K562 (cell line): Measurements from ENCODE around the gene VTI1B. TPM values are rescaled to one million over a fixed set of nuclear protein-coding genes. Genes with fewer than 3 reads are reported as not detected.
A peak's percentile ranks its signal among the peaks of the same experiment; 100 is the strongest.

Experiments
- BCLAF1 ChIP-seq, 2 experiments: fragments of 450-650 bp in 1 of 2; IDR thresholded peaks; 2 replicates each; pipeline ENCODE4 v1.6.1; 2011 to 2017; ENCODE audit warnings: low read depth in 2 of 2, antibody characterized with exemption in 1 of 2, borderline replicate concordance in 1 of 2, low read length in 1 of 2, mild to moderate bottlenecking in 1 of 2, mixed read lengths in 1 of 2; ENCODE audit not compliant: control insufficient read depth in 1 of 2
- CEBPG ChIP-seq, 3 experiments: fragments of 200-800 bp in 1 of 3; sonication (Bioruptor generic) in 1 of 3; sonication (generic) in 1 of 3; formaldehyde crosslinking in 1 of 3; IDR thresholded peaks in 2 of 3; conservative IDR thresholded peaks in 1 of 3; 2 replicates each; pipeline versions ENCODE4 v1.6.1 to v1.8.0; 2016 to 2022; ENCODE audit warnings: missing compliant biosample characterization in 2 of 3, missing genetic modification characterization in 2 of 3, mild to moderate bottlenecking in 1 of 3, missing genetic modification reagents in 1 of 3
- CHAMP1 ChIP-seq: fragments of 450-650 bp; IDR thresholded peaks from 2 replicates; pipeline ENCODE4 v1.6.1; 2016; ENCODE audit warnings: mild to moderate bottlenecking
- FOS ChIP-seq: IDR thresholded peaks from 3 replicates; pipeline ENCODE4 v1.6.1; 2011; ENCODE audit not compliant: insufficient read length; ENCODE audit errors: extremely low read depth
- GABPB2 ChIP-seq: fragments of 250-450 bp; sonication (Bioruptor Pico); conservative IDR thresholded peaks from 2 replicates; pipeline ENCODE4 v1.5.1; 2021; ENCODE audit warnings: mild to moderate bottlenecking
- HDAC3 ChIP-seq: fragments of 450-650 bp; IDR thresholded peaks from 2 replicates; pipeline ENCODE4 v1.6.1; 2018; ENCODE audit warnings: borderline replicate concordance, mild to moderate bottlenecking, moderate library complexity; ENCODE audit not compliant: partially characterized antibody
- MBD1 ChIP-seq: fragments of 250-450 bp; sonication (Bioruptor Pico); IDR thresholded peaks from 2 replicates; pipeline ENCODE4 v1.8.0; 2022; ENCODE audit warnings: inconsistent platforms
- NFRKB ChIP-seq: fragments of 450-650 bp; IDR thresholded peaks from 2 replicates; pipeline ENCODE4 v1.6.1; 2016; ENCODE audit warnings: low read depth
- NR1H2 ChIP-seq: sonication (generic); formaldehyde crosslinking; IDR thresholded peaks from 2 replicates; pipeline ENCODE4 v1.4.0; 2020; ENCODE audit warnings: mild to moderate bottlenecking, missing genetic modification reagents
- SAFB ChIP-seq: fragments of 200-400 bp; formaldehyde crosslinking; IDR thresholded peaks from 2 replicates; pipeline ENCODE4 v1.6.1; 2017; ENCODE audit warnings: low read depth, low read length, borderline replicate concordance
- SP2 ChIP-seq: IDR thresholded peaks from 2 replicates; pipeline ENCODE4 v1.6.1; 2011; ENCODE audit warnings: mild to moderate bottlenecking, low read depth, low read length, moderate library complexity; ENCODE audit not compliant: poor library complexity, severe bottlenecking; ENCODE audit errors: extremely low read depth
- ZC3H4 ChIP-seq: sonication (generic); formaldehyde crosslinking; IDR thresholded peaks from 2 replicates; pipeline ENCODE4 v1.9.0; 2021; ENCODE audit warnings: missing genetic modification reagents, borderline replicate concordance
- ZFP91 ChIP-seq: sonication (generic); formaldehyde crosslinking; IDR thresholded peaks from 2 replicates; pipeline ENCODE4 v1.8.0; 2022; ENCODE audit warnings: mild to moderate bottlenecking, missing genetic modification reagents
- ZNF395 ChIP-seq: fragments of 200-800 bp; sonication (Bioruptor generic); IDR thresholded peaks from 2 replicates; pipeline ENCODE4 v1.6.1; 2017; ENCODE audit warnings: missing genetic modification characterization, missing compliant biosample characterization
- ZNF436 ChIP-seq: fragments of 250-450, 450-650 bp; sonication (Bioruptor Pico); formaldehyde crosslinking; IDR thresholded peaks from 2 replicates; pipeline ENCODE4 v1.7.0; 2020; ENCODE audit warnings: mild to moderate bottlenecking
- ZSCAN32 ChIP-seq: fragments of 450-650 bp; formaldehyde crosslinking; IDR thresholded peaks from 2 replicates; pipeline ENCODE4 v1.4.0; 2020; ENCODE audit warnings: mild to moderate bottlenecking, moderate library complexity
- polyA plus RNA-seq, 8 experiments: library from polyadenylated mRNA; depleted of rRNA in 4 of 8; stranded (reverse) in 5 of 8; unstranded in 3 of 8; fragments of >200 nt; fragmentation: Nextera tagmentation in 2 of 8; fragmentation: Illumina TruSeq in 1 of 8; extraction: Ambion mirVana in 2 of 8; extraction: Trizol in 1 of 8; gene quantifications; 2 replicates each; pipeline versions ENCODE4 v1.2.1 to v1.2.3, GENCODE V29; 2011 to 2014; ENCODE audit warnings: inconsistent platforms in 1 of 8, missing spikeins in 1 of 8
- total RNA-seq, 7 experiments: library from RNA; depleted of rRNA in 6 of 7; stranded (reverse); fragments of >200 nt in 6 of 7; fragmentation: Illumina TruSeq in 2 of 7; extraction: Trizol in 2 of 7; gene quantifications; 2 replicates each; pipeline versions ENCODE4 v1.2.1 to v1.2.3, GENCODE V29; 2011 to 2021; ENCODE audit warnings: low replicate concordance in 1 of 7

The VTI1B gene
- total and polyA plus RNA-seq, 9 of the 15 experiments (the other 6 are each of a cell fraction or from before 2014, with no cell fraction given): 7.8 to 69.8 (median 50.1) TPM

GRCh38 chr14:67636361-67636919 is 38.0 kb downstream of the VTI1B start (continued):
- TF ChIP-seq ZNF436 (no peak), SAFB (no peak), CEBPG (CRISPR knock-in tag; IDR thresholded peaks at IDR 0.05) (peak; percentile 100), CEBPG (tag; conservative IDR thresholded peaks at IDR 0.05 in 1 of 2, IDR thresholded peaks at IDR 0.05 in 1 of 2) (peak; percentile 84 to 99), ZSCAN32 (CRISPR knock-in tag) (peak; percentile 94), FOS (no peak), NR1H2 (no peak), HDAC3 (peak; percentile 97), GABPB2 (no peak), SP2 (no peak), CHAMP1 (no peak; the same call in 1 of the 2 replicates), ZNF395 (CRISPR knock-in tag) (peak; percentile 44; the same call in 1 of the 2 replicates), ZFP91 (CRISPR knock-in tag) (no peak), MBD1 (no peak), BCLAF1 (IDR thresholded peaks at IDR 0.05; ENCODE audit: borderline replicate concordance in 1 of 2, control insufficient read depth in 1 of 2, low read depth in 2 of 2, low read length in 1 of 2) (no peak), ZC3H4 (CRISPR knock-in tag) (no peak), NFRKB (no peak)
